ENCODE measurements around the gene SYT7. TPM values are rescaled to one million over a fixed set of nuclear protein-coding genes. Genes with fewer than 3 reads are reported as not detected.

SYT7 gene
- total RNA-seq, 3 donors from 2014 or later (not counting 1 experiment from before 2014, with no cell fraction given), result 0.07 TPM; not detected in 2

DNA sequence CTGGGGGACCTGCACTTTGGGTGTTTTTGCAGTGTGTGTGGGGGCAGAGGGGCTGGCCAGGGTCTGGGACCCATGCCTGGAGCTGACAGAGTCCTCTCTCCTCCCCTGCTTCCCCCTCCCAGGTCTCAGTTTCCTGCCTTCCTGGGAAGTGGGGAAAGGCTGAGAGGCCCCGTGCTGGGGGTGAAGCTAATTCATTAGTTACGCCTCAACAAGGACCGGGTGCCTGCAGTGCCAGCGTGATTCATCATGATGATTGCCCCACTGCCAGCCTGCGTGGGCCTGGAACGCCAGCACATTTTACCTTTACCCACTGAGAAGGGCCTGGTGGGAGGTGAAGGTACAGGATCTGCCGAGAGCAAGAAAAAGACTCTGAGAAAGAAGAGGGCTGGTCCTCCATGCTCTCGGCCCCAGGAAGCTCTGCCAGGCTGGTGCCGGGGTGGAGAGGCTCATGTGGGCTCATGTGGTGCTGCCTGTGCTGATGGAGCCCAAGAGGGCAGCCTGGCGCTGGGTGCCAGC, 75.2 kb downstream of the SYT7 start:
- no peak for ATAC-seq
- intact Hi-C loops (cut with micrococcal nuclease), result no loop called here
- Mint-ChIP-seq H3K4me3 (no peak overlapping the region), H3K36me3 (no peaks in the 10 kb centered on the region), H3K4me1 (peaks cover 5% of the 10 kb centered on the region in 2 donors), H3K27me3 (ENCODE audit: low read depth in 2 of 2) (peaks cover 19 to 28% of the 10 kb centered on the region in 2 donors), H3K9me3 (no peaks in the 10 kb centered on the region), H3K27ac (no peak overlapping the region)
- no peak for TF ChIP-seq CTCF (IDR thresholded peaks at IDR 0.05)
- peaks cover 9% of the 10 kb centered on the region for H3K4me1 ChIP-seq (ENCODE audit: control insufficient read depth, insufficient read depth, low read length)
- H3K27ac ChIP-seq (ENCODE audit: low read length), result no peak overlapping the region
- no peaks in the 10 kb centered on the region for H3K9me3 ChIP-seq (ENCODE audit: control insufficient read depth, insufficient read depth, low read length)
- no peak overlapping the region for H3K4me3 ChIP-seq (ENCODE audit: low read length)
- DNase-seq, result no peak
- H3K27me3 ChIP-seq (ENCODE audit: control insufficient read depth, insufficient read depth, low read length), result peaks cover 15% of the 10 kb centered on the region
- H3K36me3 ChIP-seq (ENCODE audit: control insufficient read depth, insufficient read depth, low read length), result no peaks in the 10 kb centered on the region
- WGBS (ENCODE audit: insufficient coverage), result 53% methylated on average over 8 of the region's 10 CpGs

DNA sequence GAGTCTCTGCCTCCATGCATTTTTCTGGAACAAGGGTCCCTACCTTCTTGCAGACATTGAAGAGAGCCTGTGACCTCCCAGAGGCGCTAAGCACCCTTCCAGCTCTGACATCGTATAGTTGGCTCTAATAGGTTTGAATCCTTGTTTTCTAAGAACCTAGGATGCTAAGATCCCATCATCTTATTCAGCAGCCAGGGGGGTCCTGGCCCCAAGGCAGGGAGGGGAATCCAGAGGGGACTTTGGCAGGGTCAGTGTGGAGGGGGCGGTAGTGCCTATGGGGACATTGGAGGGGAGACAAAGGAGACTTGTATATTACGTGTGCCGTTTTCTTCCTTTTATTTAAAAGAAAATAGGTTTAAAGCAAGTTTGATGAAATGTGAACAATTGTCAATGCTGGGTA, 75.8 kb downstream of the SYT7 start:
- Mint-ChIP-seq H3K27ac (no peak overlapping the region), H3K36me3 (no peaks in the 10 kb centered on the region), H3K4me1 (peaks cover 5% of the 10 kb centered on the region in 2 donors), H3K9me3 (no peaks in the 10 kb centered on the region), H3K4me3 (no peak overlapping the region), H3K27me3 (ENCODE audit: low read depth in 2 of 2) (peaks cover 19 to 25% of the 10 kb centered on the region in 2 donors)
- no peak for DNase-seq
- Histone ChIP-seq H3K4me1 (ENCODE audit: control insufficient read depth, insufficient read depth, low read length) (peaks cover 9% of the 10 kb centered on the region), H3K4me3 (ENCODE audit: low read length) (no peak overlapping the region), H3K27me3 (ENCODE audit: control insufficient read depth, insufficient read depth, low read length) (peaks cover 13% of the 10 kb centered on the region), H3K36me3 (ENCODE audit: control insufficient read depth, insufficient read depth, low read length) (no peaks in the 10 kb centered on the region), H3K9me3 (ENCODE audit: control insufficient read depth, insufficient read depth, low read length) (no peaks in the 10 kb centered on the region), H3K27ac (ENCODE audit: low read length) (no peak overlapping the region)
- TF ChIP-seq CTCF (IDR thresholded peaks at IDR 0.05), result no peak
- 97% methylated on average over 5 of the region's 5 CpGs for WGBS (ENCODE audit: insufficient coverage)
- ATAC-seq, result no peak
- intact Hi-C loops (cut with micrococcal nuclease), result no loop called here

DNA sequence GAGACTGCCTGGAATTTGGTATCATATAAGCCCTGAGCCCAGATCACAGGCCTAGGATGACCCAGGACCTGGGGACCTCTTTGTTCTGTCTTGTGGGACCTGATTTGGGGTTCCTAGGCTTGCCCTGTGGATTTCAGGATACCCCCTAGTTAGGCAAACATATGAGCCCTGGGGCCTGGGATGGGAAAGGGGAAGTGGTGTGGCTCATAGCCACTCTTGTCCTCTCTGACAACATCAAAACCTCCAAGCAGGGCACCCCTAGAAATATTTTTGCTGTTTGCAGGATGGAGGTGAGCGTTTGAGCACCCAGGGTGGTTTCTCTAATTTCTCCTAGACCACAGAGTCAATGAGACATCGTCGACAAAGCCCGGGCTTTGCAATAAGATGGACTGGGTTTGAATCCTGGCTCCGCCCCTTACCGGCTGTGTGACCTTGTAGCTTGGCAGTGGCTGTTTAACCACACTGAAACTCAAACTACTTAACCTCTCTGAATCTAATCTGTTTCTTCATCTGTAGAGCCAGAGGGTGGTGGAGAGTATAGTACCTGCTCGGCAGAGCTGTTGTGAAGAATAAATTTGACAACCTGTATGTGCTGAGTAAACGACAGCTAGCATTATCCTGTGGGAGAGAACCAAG, 77.6 kb downstream of the SYT7 start:
- WGBS (ENCODE audit: insufficient coverage), result 64% methylated on average over 7 of the region's 8 CpGs
- no peak overlapping the region for H3K4me3 ChIP-seq (ENCODE audit: low read length)
- no peak overlapping the region for H3K27ac ChIP-seq (ENCODE audit: low read length)
- no peak for DNase-seq
- intact Hi-C loops (cut with micrococcal nuclease), result no loop called here
- peaks cover 8% of the 10 kb centered on the region for H3K27me3 ChIP-seq (ENCODE audit: control insufficient read depth, insufficient read depth, low read length)
- Mint-ChIP-seq H3K27me3 (ENCODE audit: low read depth in 2 of 2) (peaks cover 19 to 25% of the 10 kb centered on the region in 2 donors), H3K9me3 (no peaks in the 10 kb centered on the region), H3K27ac (no peak overlapping the region), H3K4me3 (no peak overlapping the region), H3K4me1 (peaks cover 5% of the 10 kb centered on the region in 2 donors), H3K36me3 (no peaks in the 10 kb centered on the region)
- no peaks in the 10 kb centered on the region for H3K36me3 ChIP-seq (ENCODE audit: control insufficient read depth, insufficient read depth, low read length)
- peaks cover 4% of the 10 kb centered on the region for H3K4me1 ChIP-seq (ENCODE audit: control insufficient read depth, insufficient read depth, low read length)
- ATAC-seq, result no peak
- no peaks in the 10 kb centered on the region for H3K9me3 ChIP-seq (ENCODE audit: control insufficient read depth, insufficient read depth, low read length)
- no peak for TF ChIP-seq CTCF (IDR thresholded peaks at IDR 0.05)

GRCh38 chr11:61502522-61502921, 78.4 kb downstream of the SYT7 start:
- intact Hi-C loops (cut with micrococcal nuclease), result no loop called here
- H3K36me3 Mint-ChIP-seq, result no peaks in the 10 kb centered on the region
- H3K27me3 ChIP-seq (ENCODE audit: control insufficient read depth, insufficient read depth, low read length), result peaks cover 3% of the 10 kb centered on the region
- no peaks in the 10 kb centered on the region for H3K9me3 ChIP-seq (ENCODE audit: control insufficient read depth, insufficient read depth, low read length)
- no peaks in the 10 kb centered on the region for H3K4me1 Mint-ChIP-seq
- no peak overlapping the region for H3K27ac Mint-ChIP-seq
- DNase-seq, result no peak
- no peaks in the 10 kb centered on the region for H3K36me3 ChIP-seq (ENCODE audit: control insufficient read depth, insufficient read depth, low read length)
- no peak overlapping the region for H3K4me3 ChIP-seq (ENCODE audit: low read length)
- ATAC-seq, result no peak
- no peaks in the 10 kb centered on the region for H3K9me3 Mint-ChIP-seq
- WGBS (ENCODE audit: insufficient coverage), result 94% methylated on average over 1 of the region's 1 CpG
- H3K4me1 ChIP-seq (ENCODE audit: control insufficient read depth, insufficient read depth, low read length), result no peaks in the 10 kb centered on the region
- TF ChIP-seq CTCF (IDR thresholded peaks at IDR 0.05), result no peak
- H3K4me3 Mint-ChIP-seq, result no peak overlapping the region
- no peak overlapping the region for H3K27ac ChIP-seq (ENCODE audit: low read length)
- H3K27me3 Mint-ChIP-seq (ENCODE audit: low read depth in 2 of 2), result peaks cover 11 to 17% of the 10 kb centered on the region in 2 donors

All from natural killer cell (primary cell).